ENCODE results near the gene PLXNB2.
A peak's percentile ranks its signal among the peaks of the same experiment; 100 is the strongest.
"Not testable (repeated sequence)": the region's sequence is repeated elsewhere in the genome, so short reads cannot be mapped to it uniquely, and the experiment has no call there.

PLXNB2 gene

GRCh38 chr22:50278461-50278860, 29.0 kb downstream of the PLXNB2 start:
- DNase-seq, result no peak

GRCh38 chr22:50277761-50278160, 29.7 kb downstream of the PLXNB2 start:
- no peak for DNase-seq

GRCh38 chr22:50276143-50276542, 31.3 kb downstream of the PLXNB2 start:
- DNase-seq, result peak; percentile 34 to 41

- no peak for DNase-seq
These were observed 32.0 kb downstream of the PLXNB2 start for GRCh38 chr22:50275181-50276055.

GRCh38 chr22:50274771-50275170, 32.7 kb downstream of the PLXNB2 start:
- DNase-seq, result no peak

- peak in 1 of 2 donors; percentile 20 for DNase-seq
These were observed 33.1 kb downstream of the PLXNB2 start for GRCh38 chr22:50274311-50274710.

GRCh38 chr22:50273781-50274180, 33.7 kb downstream of the PLXNB2 start:
- not testable (repeated sequence) for DNase-seq

- not testable (repeated sequence) for DNase-seq
These were observed 34.1 kb downstream of the PLXNB2 start for GRCh38 chr22:50273352-50273751.

GRCh38 chr22:50272044-50272802, 35.2 kb downstream of the PLXNB2 start:
- no peak for DNase-seq

GRCh38 chr22:50271519-50271970, 35.9 kb downstream of the PLXNB2 start:
- peak; percentile 21 to 27 for DNase-seq

GRCh38 chr22:50270666-50271394, 36.6 kb downstream of the PLXNB2 start:
- peak; percentile 18 to 25 for DNase-seq

- no peak for DNase-seq
These were observed 37.3 kb downstream of the PLXNB2 start, which contains the start of gene MAPK11 for GRCh38 chr22:50269970-50270665. MAPK11 (minus strand) TSS chr22:50270380; CDS start chr22:50270292, 88 bp downstream.

GRCh38 chr22:50269573-50269969, 37.9 kb downstream of the PLXNB2 start:
- DNase-seq, result no peak

GRCh38 chr22:50268655-50269113, 38.8 kb downstream of the PLXNB2 start:
- DNase-seq, result no peak

GRCh38 chr22:50267591-50268390, 39.7 kb downstream of the PLXNB2 start:
- DNase-seq, result no peak

- no peak for DNase-seq
These were observed 40.5 kb downstream of the PLXNB2 start for GRCh38 chr22:50266994-50267393.

- no peak for DNase-seq
These were observed 42.3 kb downstream of the PLXNB2 start for GRCh38 chr22:50264946-50265669.

GRCh38 chr22:50264104-50264745, 43.2 kb downstream of the PLXNB2 start:
- no peak for DNase-seq

GRCh38 chr22:50262973-50263617, 44.4 kb downstream of the PLXNB2 start:
- DNase-seq, result no peak
